HCT116 (cell line): ENCODE measurements around the gene THADA.

ENCODE experiments used
- POLR2AphosphoS5 ChIP-seq: IDR thresholded peaks from 2 replicates; pipeline ENCODE4 v1.6.1; 2011; ENCODE audit warnings: mild to moderate bottlenecking, low read depth, low read length, moderate library complexity
- SP1 ChIP-seq: IDR thresholded peaks from 2 replicates; pipeline ENCODE4 v1.6.1; 2012; ENCODE audit warnings: low read depth
- TF ChIP-seq, protein P1 (sequence below), 3 experiments: fragments of 200-600 bp in 1 of 3; sonication (generic) in 1 of 3; IDR thresholded peaks in 2 of 3; conservative IDR thresholded peaks in 1 of 3; 2 replicates each; pipeline ENCODE4 v1.5.1; 2012 to 2017; ENCODE audit warnings: low read depth in 2 of 3, low read length in 2 of 3, antibody characterized with exemption in 1 of 3, borderline replicate concordance in 1 of 3, control low read depth in 1 of 3, mild to moderate bottlenecking in 1 of 3, mixed read lengths in 1 of 3, mixed run types in 1 of 3, moderate library complexity in 1 of 3; ENCODE audit not compliant: insufficient read depth in 1 of 3

DNA sequence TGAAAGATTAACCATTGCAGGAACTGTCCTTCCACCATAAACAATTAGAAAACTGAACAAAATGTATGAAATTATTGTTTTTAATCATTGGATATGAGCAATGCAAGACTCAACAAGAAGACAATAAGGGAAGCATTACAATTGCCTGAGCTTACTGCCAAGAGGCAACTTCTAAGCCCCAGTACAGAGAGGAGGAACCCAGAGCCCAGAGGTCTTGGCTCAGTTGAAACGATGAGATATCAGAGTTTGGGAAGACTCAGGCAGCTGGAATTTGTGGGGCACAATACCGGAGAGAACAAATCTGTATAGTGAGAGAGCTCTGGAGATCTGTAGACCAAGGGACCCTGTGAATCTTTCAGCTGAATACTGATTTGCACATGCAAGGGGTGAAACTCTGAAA, 288.8 kb downstream of the THADA start:
- TF ChIP-seq SP1 (no peak), POLR2AphosphoS5 (no peak)
- TF ChIP-seq, protein P1, sequence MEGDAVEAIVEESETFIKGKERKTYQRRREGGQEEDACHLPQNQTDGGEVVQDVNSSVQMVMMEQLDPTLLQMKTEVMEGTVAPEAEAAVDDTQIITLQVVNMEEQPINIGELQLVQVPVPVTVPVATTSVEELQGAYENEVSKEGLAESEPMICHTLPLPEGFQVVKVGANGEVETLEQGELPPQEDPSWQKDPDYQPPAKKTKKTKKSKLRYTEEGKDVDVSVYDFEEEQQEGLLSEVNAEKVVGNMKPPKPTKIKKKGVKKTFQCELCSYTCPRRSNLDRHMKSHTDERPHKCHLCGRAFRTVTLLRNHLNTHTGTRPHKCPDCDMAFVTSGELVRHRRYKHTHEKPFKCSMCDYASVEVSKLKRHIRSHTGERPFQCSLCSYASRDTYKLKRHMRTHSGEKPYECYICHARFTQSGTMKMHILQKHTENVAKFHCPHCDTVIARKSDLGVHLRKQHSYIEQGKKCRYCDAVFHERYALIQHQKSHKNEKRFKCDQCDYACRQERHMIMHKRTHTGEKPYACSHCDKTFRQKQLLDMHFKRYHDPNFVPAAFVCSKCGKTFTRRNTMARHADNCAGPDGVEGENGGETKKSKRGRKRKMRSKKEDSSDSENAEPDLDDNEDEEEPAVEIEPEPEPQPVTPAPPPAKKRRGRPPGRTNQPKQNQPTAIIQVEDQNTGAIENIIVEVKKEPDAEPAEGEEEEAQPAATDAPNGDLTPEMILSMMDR (IDR thresholded peaks at IDR 0.05 in 2 of 3, conservative IDR thresholded peaks at IDR 0.05 in 1 of 3; ENCODE audit: borderline replicate concordance in 1 of 3, insufficient read depth in 1 of 3, low read depth in 2 of 3, low read length in 2 of 3): no peak
